SH-SY5Y (cell line): ENCODE data around the gene SAMD1.

Source experiments
- GATA2 ChIP-seq: IDR thresholded peaks from 2 replicates; pipeline ENCODE4 v1.6.1; 2011; ENCODE audit warnings: mild to moderate bottlenecking, low read depth, low read length
- GATA3 ChIP-seq: IDR thresholded peaks from 2 replicates; pipeline ENCODE4 v1.6.1; 2011; ENCODE audit warnings: low read depth, mild to moderate bottlenecking, low read length, moderate library complexity

The SAMD1 gene

GRCh38 chr19:14054099-14054498 is 36.5 kb downstream of the SAMD1 start:
- no peak for TF ChIP-seq GATA2
- TF ChIP-seq GATA3, result no peak

- no peak for TF ChIP-seq GATA3
- no peak for TF ChIP-seq GATA2
Observed at GRCh38 chr19:14053500-14053899, 37.1 kb downstream of the SAMD1 start.

DNA sequence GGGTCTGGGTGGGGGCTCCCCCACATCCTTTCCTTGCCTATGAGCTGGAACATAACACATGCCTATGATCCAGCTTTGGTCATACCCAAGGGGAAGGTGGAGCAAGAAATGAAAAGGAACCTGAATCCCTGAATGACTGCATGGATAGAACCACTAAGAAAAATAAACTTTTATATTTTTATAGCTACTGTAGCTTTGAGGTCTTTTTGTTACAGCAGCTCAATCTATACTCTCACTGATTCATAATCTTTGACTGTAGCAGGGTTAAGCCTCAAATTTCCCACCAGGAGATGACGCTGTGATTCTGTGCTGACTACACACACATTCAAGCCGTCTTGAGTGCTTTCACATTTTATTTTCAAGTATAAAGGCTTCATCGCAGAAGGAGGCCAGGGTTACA is 37.5 kb downstream of the SAMD1 start:
- TF ChIP-seq GATA3, result no peak
- no peak for TF ChIP-seq GATA2

GRCh38 chr19:14052470-14052869 is 38.1 kb downstream of the SAMD1 start:
- TF ChIP-seq GATA2 (no peak), GATA3 (no peak)

GRCh38 chr19:14051980-14052379 is 38.6 kb downstream of the SAMD1 start:
- TF ChIP-seq GATA3, result no peak

GRCh38 chr19:14050512-14050911 is 40.0 kb downstream of the SAMD1 start:
- TF ChIP-seq GATA3, result no peak
- no peak for TF ChIP-seq GATA2

DNA sequence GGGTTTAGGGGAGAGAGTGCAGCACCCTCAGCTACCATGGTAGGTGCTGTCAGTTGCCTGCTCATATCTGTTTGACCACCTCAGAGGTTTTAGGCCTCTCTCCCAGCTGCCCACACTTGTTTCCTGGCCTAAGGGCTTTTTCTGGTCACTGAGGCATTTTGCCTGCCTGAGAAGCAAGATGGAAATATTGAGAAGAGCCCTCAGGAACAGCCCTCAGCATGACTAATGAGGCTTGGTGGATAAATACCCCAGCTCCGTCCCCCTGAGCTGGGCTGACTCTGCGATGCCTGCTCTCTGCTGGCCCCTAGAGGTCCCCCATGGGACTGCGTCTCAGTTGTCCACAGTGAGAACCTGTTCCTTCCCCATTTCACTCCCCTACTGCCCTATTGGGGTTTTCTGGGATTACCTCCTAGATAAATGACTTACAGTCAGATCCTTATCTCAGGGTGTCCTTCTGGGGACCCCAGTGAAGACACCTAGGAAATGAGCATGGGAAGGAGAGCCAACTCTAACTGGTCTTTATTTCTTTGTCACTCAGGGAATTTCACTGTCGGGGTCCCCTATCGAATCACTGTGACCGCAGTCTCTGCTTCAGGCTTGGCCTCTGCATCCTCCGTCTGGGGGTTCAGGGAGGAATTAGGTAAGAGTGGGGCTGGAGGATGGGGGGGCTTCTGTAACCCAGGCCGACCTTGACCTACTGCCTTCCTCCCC is 42.0 kb downstream of the SAMD1 start:
- TF ChIP-seq GATA3 (no peak), GATA2 (no peak)

GRCh38 chr19:14039181-14039580 is 51.4 kb downstream of the SAMD1 start:
- TF ChIP-seq GATA2 (no peak), GATA3 (no peak)
